Spleen (tissue), 3 donors: Measurements from ENCODE around the gene CALB2.

Source experiments
- POLR2A ChIP-seq, 3 donors: fragments of 450-650 bp; IDR thresholded peaks; one replicate each; pipeline ENCODE4 v1.5.1; 2017; ENCODE audit warnings: antibody characterized with exemption in 3 of 3, mild to moderate bottlenecking in 1 of 3
- POLR2AphosphoS5 ChIP-seq, 3 donors: sonication (generic); formaldehyde crosslinking; IDR thresholded peaks; one replicate each; pipeline ENCODE4 v1.5.1; 2017; ENCODE audit warnings: antibody characterized with exemption in 3 of 3

DNA sequence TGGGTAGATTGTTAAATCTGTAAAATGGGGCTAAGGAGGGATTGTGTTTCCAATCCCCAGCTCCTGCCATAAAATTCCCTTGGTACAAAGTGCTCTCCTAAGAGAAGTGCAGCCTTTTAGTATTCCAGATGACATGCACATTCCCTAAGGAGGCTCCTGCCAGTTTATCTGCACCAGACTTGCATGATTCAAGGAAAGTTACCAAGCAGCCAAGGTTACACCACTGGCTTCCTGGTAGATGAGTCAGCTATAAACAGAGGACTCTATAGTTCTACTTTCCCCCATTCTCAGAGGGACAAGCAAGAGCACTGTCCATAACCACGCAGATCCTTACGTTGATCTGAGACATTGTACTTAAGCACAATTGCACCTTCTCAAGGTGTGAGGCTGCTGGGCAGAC, 1.9 kb downstream of the CALB2 start:
- TF ChIP-seq POLR2AphosphoS5 (IDR thresholded peaks at IDR 0.05) (no peak), POLR2A (IDR thresholded peaks at IDR 0.05) (no peak)
